Measurements from ENCODE around the gene CFAP77. TPM values are rescaled to one million over a fixed set of nuclear protein-coding genes. Genes with fewer than 3 reads are reported as not detected.

Gene CFAP77
- total and polyA plus RNA-seq, 2 of the 13 experiments (the other 11 are each of a cell fraction or from before 2014, with no cell fraction given): not detected

GRCh38 chr9:132582786-132583583 lies 173.0 kb downstream of the CFAP77 start (continued):
- TF ChIP-seq TFE3 (CRISPR knock-in tag; IDR thresholded peaks at IDR 0.05) (no peak), ZNF564 (CRISPR knock-in tag; IDR thresholded peaks at IDR 0.05) (no peak), TOPORS (CRISPR knock-in tag; IDR thresholded peaks at IDR 0.05) (no peak), PPARG (CRISPR knock-in tag; conservative IDR thresholded peaks at IDR 0.05) (no peak), ZNF3 (CRISPR knock-in tag; IDR thresholded peaks at IDR 0.05) (no peak), ZNF430 (CRISPR knock-in tag; IDR thresholded peaks at IDR 0.05) (no peak), ZNF607 (CRISPR knock-in tag; IDR thresholded peaks at IDR 0.05; ENCODE audit: borderline replicate concordance) (no peak), TRAFD1 (CRISPR knock-in tag; IDR thresholded peaks at IDR 0.05; ENCODE audit: borderline replicate concordance) (no peak), ZNF720 (CRISPR knock-in tag; IDR thresholded peaks at IDR 0.05) (no peak), RARG (CRISPR knock-in tag; IDR thresholded peaks at IDR 0.05; ENCODE audit: low read depth) (no peak), POLR2AphosphoS2 (IDR thresholded peaks at IDR 0.05; ENCODE audit: low read depth, low read length) (no peak)
